Measurements from ENCODE around the gene LGR6. TPM values are rescaled to one million over a fixed set of nuclear protein-coding genes. Genes with fewer than 3 reads are reported as not detected.
"Not testable (repeated sequence)": the region's sequence is repeated elsewhere in the genome, so short reads cannot be mapped to it uniquely, and the experiment has no call there.

LGR6 gene
- total RNA-seq, 2 experiments from 2014 or later = 0.26 TPM; not detected in 1

- ATAC-seq; DNase-seq; H3K36me3 Mint-ChIP-seq; CTCF ChIA-PET; H3K4me1 Mint-ChIP-seq; H3K9me3 Mint-ChIP-seq (ENCODE audit: low read depth); H3K4me3 Mint-ChIP-seq; H3K27ac Mint-ChIP-seq: not testable (repeated sequence)
- peaks cover 16% of the 10 kb centered on the region for H3K27me3 Mint-ChIP-seq
Observed at GRCh38 chr1:202240226-202240625, 46.6 kb downstream of the LGR6 start.

- no peaks in the 10 kb centered on the region for H3K36me3 Mint-ChIP-seq
- H3K27me3 Mint-ChIP-seq = peaks cover 16% of the 10 kb centered on the region
- CTCF ChIA-PET = interaction anchor here (0.7 kb wide), 2 partner anchors 64 to 940 kb away, joined by 3 read pairs; no protein-coding TSS in a partner anchor
- no peak overlapping the region for H3K27ac Mint-ChIP-seq
- no peak overlapping the region for H3K4me3 Mint-ChIP-seq
- no peaks in the 10 kb centered on the region for H3K9me3 Mint-ChIP-seq (ENCODE audit: low read depth)
- peaks cover 4% of the 10 kb centered on the region for H3K4me1 Mint-ChIP-seq
- no peak for ATAC-seq
- DNase-seq = no peak
Observed at GRCh38 chr1:202240956-202241355, 47.4 kb downstream of the LGR6 start.

GRCh38 chr1:202241376-202242079 is 47.9 kb downstream of the LGR6 start:
- no peak for ATAC-seq
- Mint-ChIP-seq H3K4me1 (peaks cover under 1% of the 10 kb centered on the region), H3K9me3 (ENCODE audit: low read depth) (no peaks in the 10 kb centered on the region), H3K36me3 (no peaks in the 10 kb centered on the region), H3K27me3 (peaks cover 11% of the 10 kb centered on the region), H3K27ac (no peak overlapping the region), H3K4me3 (no peak overlapping the region)
- DNase-seq = no peak
- CTCF ChIA-PET = interaction anchor here (0.7 kb wide), 2 partner anchors 63 to 940 kb away, joined by 3 read pairs; no protein-coding TSS in a partner anchor

- no peaks in the 10 kb centered on the region for H3K9me3 Mint-ChIP-seq (ENCODE audit: low read depth)
- CTCF ChIA-PET = interaction anchor here (0.6 kb wide), 1 partner anchor 1967 kb away, joined by 3 read pairs; no protein-coding TSS in a partner anchor
- DNase-seq = no peak
- ATAC-seq = no peak
- no peak overlapping the region for H3K27ac Mint-ChIP-seq
- H3K36me3 Mint-ChIP-seq = no peaks in the 10 kb centered on the region
- H3K27me3 Mint-ChIP-seq = peaks cover 10% of the 10 kb centered on the region
- no peak overlapping the region for H3K4me3 Mint-ChIP-seq
- H3K4me1 Mint-ChIP-seq = no peaks in the 10 kb centered on the region
Observed at GRCh38 chr1:202242080-202242419, 48.5 kb downstream of the LGR6 start.

- CTCF ChIA-PET = no interaction called here
Observed at GRCh38 chr1:202243006-202243405, 49.4 kb downstream of the LGR6 start.

GRCh38 chr1:202244841-202245261 is 51.3 kb downstream of the LGR6 start:
- Mint-ChIP-seq H3K9me3 (ENCODE audit: low read depth) (no peaks in the 10 kb centered on the region), H3K4me1 (no peaks in the 10 kb centered on the region), H3K36me3 (no peaks in the 10 kb centered on the region), H3K27me3 (peaks cover 21% of the 10 kb centered on the region), H3K4me3 (no peak overlapping the region), H3K27ac (no peak overlapping the region)
- ATAC-seq = no peak
- no peak for DNase-seq
- CTCF ChIA-PET = no interaction called here

More at GRCh38 chr1:202243006-202243405, 49.4 kb downstream of the LGR6 start:
- no peak for DNase-seq
- no peaks in the 10 kb centered on the region for H3K9me3 Mint-ChIP-seq (ENCODE audit: low read depth)
- H3K27ac Mint-ChIP-seq = no peak overlapping the region
- H3K27me3 Mint-ChIP-seq = peaks cover 15% of the 10 kb centered on the region
- no peak overlapping the region for H3K4me3 Mint-ChIP-seq
- no peak for ATAC-seq
- no peaks in the 10 kb centered on the region for H3K36me3 Mint-ChIP-seq
- H3K4me1 Mint-ChIP-seq = no peaks in the 10 kb centered on the region

GRCh38 chr1:202245391-202245790 is 51.8 kb downstream of the LGR6 start:
- no peak overlapping the region for H3K4me3 Mint-ChIP-seq
- no peak overlapping the region for H3K27ac Mint-ChIP-seq
- DNase-seq (no peak), ATAC-seq (no peak)
- no peaks in the 10 kb centered on the region for H3K9me3 Mint-ChIP-seq (ENCODE audit: low read depth)
- H3K27me3 Mint-ChIP-seq = peaks cover 17% of the 10 kb centered on the region
- no peaks in the 10 kb centered on the region for H3K36me3 Mint-ChIP-seq
- CTCF ChIA-PET = no interaction called here
- no peaks in the 10 kb centered on the region for H3K4me1 Mint-ChIP-seq

GRCh38 chr1:202247104-202247503 is 53.5 kb downstream of the LGR6 start:
- H3K27me3 Mint-ChIP-seq = peaks cover 18% of the 10 kb centered on the region
- H3K27ac Mint-ChIP-seq = no peak overlapping the region
- no peak overlapping the region for H3K4me3 Mint-ChIP-seq
- CTCF ChIA-PET = no interaction called here
- ATAC-seq (no peak), DNase-seq (no peak)
- no peaks in the 10 kb centered on the region for H3K9me3 Mint-ChIP-seq (ENCODE audit: low read depth)
- no peaks in the 10 kb centered on the region for H3K36me3 Mint-ChIP-seq
- H3K4me1 Mint-ChIP-seq = no peaks in the 10 kb centered on the region

- DNase-seq = no peak
- no peaks in the 10 kb centered on the region for H3K4me1 Mint-ChIP-seq
- H3K27me3 Mint-ChIP-seq = peaks cover 15% of the 10 kb centered on the region
- no peak overlapping the region for H3K4me3 Mint-ChIP-seq
- CTCF ChIA-PET = interaction anchor here (1.8 kb wide), 1 partner anchor 55 kb away, joined by 4 read pairs; no protein-coding TSS in a partner anchor
- H3K36me3 Mint-ChIP-seq = no peaks in the 10 kb centered on the region
- H3K9me3 Mint-ChIP-seq (ENCODE audit: low read depth) = no peaks in the 10 kb centered on the region
- ATAC-seq = no peak
- no peak overlapping the region for H3K27ac Mint-ChIP-seq
Observed at GRCh38 chr1:202247837-202248795, 54.5 kb downstream of the LGR6 start.

GRCh38 chr1:202248861-202249260 is 55.3 kb downstream of the LGR6 start:
- no peaks in the 10 kb centered on the region for H3K36me3 Mint-ChIP-seq
- CTCF ChIA-PET = interaction anchor here (0.6 to 1.8 kb wide), 2 partner anchors 56 to 90 kb away, joined by 3 to 4 read pairs; no protein-coding TSS in a partner anchor
- H3K9me3 Mint-ChIP-seq (ENCODE audit: low read depth) = no peaks in the 10 kb centered on the region
- DNase-seq (no peak), ATAC-seq (no peak)
- peaks cover 15% of the 10 kb centered on the region for H3K27me3 Mint-ChIP-seq
- no peak overlapping the region for H3K27ac Mint-ChIP-seq
- no peaks in the 10 kb centered on the region for H3K4me1 Mint-ChIP-seq
- H3K4me3 Mint-ChIP-seq = no peak overlapping the region

- no peaks in the 10 kb centered on the region for H3K36me3 Mint-ChIP-seq
- H3K27me3 Mint-ChIP-seq = peaks cover 16% of the 10 kb centered on the region
Observed at GRCh38 chr1:202249436-202249835, 55.8 kb downstream of the LGR6 start.

GRCh38 chr1:202249846-202250245 is 56.2 kb downstream of the LGR6 start:
- Mint-ChIP-seq H3K27me3 (peaks cover 19% of the 10 kb centered on the region), H3K4me1 (no peaks in the 10 kb centered on the region), H3K4me3 (no peak overlapping the region), H3K9me3 (ENCODE audit: low read depth) (no peaks in the 10 kb centered on the region), H3K36me3 (no peaks in the 10 kb centered on the region), H3K27ac (no peak overlapping the region)
- DNase-seq (no peak), ATAC-seq (no peak)
- CTCF ChIA-PET = interaction anchor here (1.8 kb wide), 1 partner anchor 57 kb away, joined by 4 read pairs; no protein-coding TSS in a partner anchor

More at GRCh38 chr1:202249436-202249835, 55.8 kb downstream of the LGR6 start:
- no peak overlapping the region for H3K4me3 Mint-ChIP-seq
- CTCF ChIA-PET = interaction anchor here (0.6 to 1.8 kb wide), 2 partner anchors 56 to 91 kb away, joined by 3 to 4 read pairs; no protein-coding TSS in a partner anchor
- H3K4me1 Mint-ChIP-seq = no peaks in the 10 kb centered on the region
- no peak for DNase-seq
- no peak overlapping the region for H3K27ac Mint-ChIP-seq
- no peak for ATAC-seq
- H3K9me3 Mint-ChIP-seq (ENCODE audit: low read depth) = no peaks in the 10 kb centered on the region

GRCh38 chr1:202250982-202251381 is 57.4 kb downstream of the LGR6 start:
- H3K36me3 Mint-ChIP-seq = no peaks in the 10 kb centered on the region
- CTCF ChIA-PET = interaction anchor here (1.8 kb wide), 1 partner anchor 14 kb away, joined by 5 read pairs; no protein-coding TSS in a partner anchor
- no peak overlapping the region for H3K4me3 Mint-ChIP-seq
- no peaks in the 10 kb centered on the region for H3K4me1 Mint-ChIP-seq
- H3K27ac Mint-ChIP-seq = no peak overlapping the region
- no peak for ATAC-seq
- DNase-seq = no peak
- H3K9me3 Mint-ChIP-seq (ENCODE audit: low read depth) = no peaks in the 10 kb centered on the region
- peaks cover 19% of the 10 kb centered on the region for H3K27me3 Mint-ChIP-seq
